ENCODE data around the gene MBNL3. TPM values are rescaled to one million over a fixed set of nuclear protein-coding genes. Genes with fewer than 3 reads are reported as not detected.
A peak's percentile ranks its signal among the peaks of the same experiment; 100 is the strongest.

The MBNL3 gene, protein sequence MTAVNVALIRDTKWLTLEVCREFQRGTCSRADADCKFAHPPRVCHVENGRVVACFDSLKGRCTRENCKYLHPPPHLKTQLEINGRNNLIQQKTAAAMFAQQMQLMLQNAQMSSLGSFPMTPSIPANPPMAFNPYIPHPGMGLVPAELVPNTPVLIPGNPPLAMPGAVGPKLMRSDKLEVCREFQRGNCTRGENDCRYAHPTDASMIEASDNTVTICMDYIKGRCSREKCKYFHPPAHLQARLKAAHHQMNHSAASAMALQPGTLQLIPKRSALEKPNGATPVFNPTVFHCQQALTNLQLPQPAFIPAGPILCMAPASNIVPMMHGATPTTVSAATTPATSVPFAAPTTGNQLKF
- total RNA-seq: 10 to 100 TPM; 15.7 to 18.6 TPM

DNA sequence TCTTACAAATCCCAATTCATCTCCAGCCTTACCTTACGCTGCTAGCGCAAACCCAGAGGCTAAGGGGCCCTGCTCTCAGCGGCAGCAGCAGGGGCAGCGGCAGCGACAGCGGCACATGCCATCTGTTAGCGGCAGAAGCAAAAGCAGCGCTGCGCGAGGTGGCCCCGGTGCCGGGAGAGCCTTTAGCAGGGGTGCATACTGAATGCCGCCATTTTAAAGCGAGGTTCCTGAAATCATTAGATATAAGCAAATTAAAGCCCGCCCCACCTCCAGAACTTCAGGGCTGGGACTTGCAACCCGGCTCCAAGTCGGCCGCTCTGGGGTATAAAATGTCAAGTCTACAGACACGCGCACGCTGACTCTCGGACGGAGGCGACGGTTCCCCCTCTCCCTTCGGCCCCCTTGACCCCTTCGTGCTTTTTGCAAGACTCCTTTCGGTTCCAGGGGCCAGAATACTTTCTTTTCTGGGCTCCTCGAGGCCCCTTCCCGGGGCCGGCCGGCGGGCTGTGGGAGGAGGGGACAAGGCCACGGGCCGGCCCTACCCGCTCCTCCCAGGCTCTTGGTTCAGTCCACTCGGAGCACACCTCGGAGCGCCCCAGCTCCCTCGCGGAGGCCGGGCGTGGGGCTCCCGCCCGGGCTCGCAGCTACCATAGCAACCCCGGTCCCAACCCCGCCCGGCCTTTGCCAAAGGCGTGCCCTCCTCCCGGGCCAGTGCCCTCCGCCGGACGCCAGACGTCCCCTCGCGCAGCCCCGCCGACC lies at the start of gene MBNL3:
Gene MBNL3 (minus strand): TSS at position 220 of the 759 bp plus-strand sequence. CDS start 49,427 bp downstream, outside the sequence.
- Mint-ChIP-seq H3K9me3 (no peaks in the 10 kb centered on the region), H3K4me1 (ENCODE audit: low read depth) (peaks cover 20% of the 10 kb centered on the region), H3K36me3 (ENCODE audit: insufficient read depth in 2 of 2) (peaks cover 0 to 4% of the 10 kb centered on the region in 2 donors), H3K27ac (peak within 1 kb of the TSS; percentile 100), H3K4me3 (peak within 1 kb of the TSS; percentile 93 to 100), H3K27me3 (ENCODE audit: low read depth) (peaks cover 36% of the 10 kb centered on the region)
- peak; percentile 77 to 79 for ATAC-seq (replicated peaks in 1 of 2)
- DNase-seq: peak; percentile 59 to 69

GRCh38 chrX:132533409-132533808 lies 44.6 kb upstream of the MBNL3 start:
- DNase-seq: no peak
- no peaks in the 10 kb centered on the region for H3K36me3 Mint-ChIP-seq (ENCODE audit: insufficient read depth in 2 of 2)
- peaks cover 38% of the 10 kb centered on the region for H3K27me3 Mint-ChIP-seq (ENCODE audit: low read depth)
- ATAC-seq (replicated peaks in 1 of 2): no peak
- no peaks in the 10 kb centered on the region for H3K4me1 Mint-ChIP-seq (ENCODE audit: low read depth)
- H3K9me3 Mint-ChIP-seq: no peaks in the 10 kb centered on the region
- no peak overlapping the region for H3K4me3 Mint-ChIP-seq
- H3K27ac Mint-ChIP-seq: no peak overlapping the region

DNA sequence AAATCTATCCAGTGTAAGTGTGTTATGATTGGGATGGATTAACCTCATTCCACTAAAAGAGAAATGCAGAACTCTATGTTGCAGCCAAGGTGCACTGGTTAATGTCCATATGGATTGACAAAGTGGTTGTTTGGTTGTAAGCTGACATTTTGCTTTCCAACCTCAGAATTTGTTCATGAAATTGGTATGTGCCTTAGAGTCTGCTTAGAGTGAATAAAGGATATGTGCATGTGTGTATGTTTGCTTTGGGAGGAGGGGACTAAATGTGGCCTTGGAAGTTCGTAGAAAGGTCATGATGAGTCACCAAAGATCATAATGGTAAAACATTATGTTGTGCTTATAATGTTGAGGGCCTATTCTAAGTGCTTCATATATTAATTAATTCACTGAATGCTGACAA lies 44.1 kb upstream of the MBNL3 start:
- Mint-ChIP-seq H3K27ac (no peak overlapping the region), H3K36me3 (ENCODE audit: insufficient read depth in 2 of 2) (no peaks in the 10 kb centered on the region), H3K4me1 (ENCODE audit: low read depth) (no peaks in the 10 kb centered on the region), H3K27me3 (ENCODE audit: low read depth) (peaks cover 43% of the 10 kb centered on the region), H3K9me3 (no peaks in the 10 kb centered on the region), H3K4me3 (no peak overlapping the region)
- DNase-seq (no peak), ATAC-seq (replicated peaks in 1 of 2) (no peak)

GRCh38 chrX:132532097-132532496 lies 43.3 kb upstream of the MBNL3 start:
- Mint-ChIP-seq H3K4me1 (ENCODE audit: low read depth) (no peaks in the 10 kb centered on the region), H3K27ac (no peak overlapping the region), H3K27me3 (ENCODE audit: low read depth) (peaks cover 50% of the 10 kb centered on the region), H3K36me3 (ENCODE audit: insufficient read depth in 2 of 2) (no peaks in the 10 kb centered on the region), H3K9me3 (no peaks in the 10 kb centered on the region), H3K4me3 (no peak overlapping the region)
- DNase-seq: no peak
- ATAC-seq (replicated peaks in 1 of 2): no peak

DNA sequence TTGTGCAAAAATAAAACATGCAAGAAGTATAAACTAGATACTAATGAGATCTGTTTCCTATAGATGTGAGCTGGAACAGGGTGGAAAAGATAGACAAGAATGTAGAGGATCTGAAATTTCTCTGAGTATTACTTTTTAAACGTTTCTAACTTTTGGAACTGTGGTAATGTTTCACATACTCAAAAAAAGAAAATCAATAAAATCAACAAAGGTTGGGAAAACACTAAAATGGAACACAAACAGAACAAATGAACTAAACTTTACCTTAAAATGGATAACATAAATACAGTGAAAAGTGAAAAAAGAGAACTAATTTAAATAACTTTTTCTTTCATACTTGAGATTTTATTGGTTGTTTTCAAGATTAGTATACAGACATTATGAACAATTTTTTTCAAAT lies 32.0 kb upstream of the MBNL3 start:
- DNase-seq (no peak), ATAC-seq (replicated peaks in 1 of 2) (no peak)
- no peaks in the 10 kb centered on the region for H3K4me1 Mint-ChIP-seq (ENCODE audit: low read depth)
- peaks cover 22% of the 10 kb centered on the region for H3K27me3 Mint-ChIP-seq (ENCODE audit: low read depth)
- H3K27ac Mint-ChIP-seq: no peak overlapping the region
- H3K36me3 Mint-ChIP-seq (ENCODE audit: insufficient read depth in 2 of 2): no peaks in the 10 kb centered on the region
- no peaks in the 10 kb centered on the region for H3K9me3 Mint-ChIP-seq
- H3K4me3 Mint-ChIP-seq: no peak overlapping the region

GRCh38 chrX:132520213-132520612 lies 31.4 kb upstream of the MBNL3 start:
- no peak overlapping the region for H3K27ac Mint-ChIP-seq
- DNase-seq (no peak), ATAC-seq (replicated peaks in 1 of 2) (no peak)
- peaks cover 19% of the 10 kb centered on the region for H3K27me3 Mint-ChIP-seq (ENCODE audit: low read depth)
- no peaks in the 10 kb centered on the region for H3K36me3 Mint-ChIP-seq (ENCODE audit: insufficient read depth in 2 of 2)
- H3K4me1 Mint-ChIP-seq (ENCODE audit: low read depth): no peaks in the 10 kb centered on the region
- H3K4me3 Mint-ChIP-seq: no peak overlapping the region
- no peaks in the 10 kb centered on the region for H3K9me3 Mint-ChIP-seq

- no peak overlapping the region for H3K4me3 Mint-ChIP-seq
- DNase-seq (no peak), ATAC-seq (replicated peaks in 1 of 2) (no peak)
- H3K4me1 Mint-ChIP-seq (ENCODE audit: low read depth): no peaks in the 10 kb centered on the region
- no peaks in the 10 kb centered on the region for H3K9me3 Mint-ChIP-seq
- H3K36me3 Mint-ChIP-seq (ENCODE audit: insufficient read depth in 2 of 2): no peaks in the 10 kb centered on the region
- H3K27ac Mint-ChIP-seq: no peak overlapping the region
- peaks cover 27% of the 10 kb centered on the region for H3K27me3 Mint-ChIP-seq (ENCODE audit: low read depth)
These were observed 29.6 kb upstream of the MBNL3 start for GRCh38 chrX:132518401-132518800.

- ATAC-seq (replicated peaks in 1 of 2) (no peak), DNase-seq (no peak)
- H3K9me3 Mint-ChIP-seq: no peaks in the 10 kb centered on the region
- no peaks in the 10 kb centered on the region for H3K4me1 Mint-ChIP-seq (ENCODE audit: low read depth)
- no peaks in the 10 kb centered on the region for H3K36me3 Mint-ChIP-seq (ENCODE audit: insufficient read depth in 2 of 2)
- peaks cover 45% of the 10 kb centered on the region for H3K27me3 Mint-ChIP-seq (ENCODE audit: low read depth)
- H3K4me3 Mint-ChIP-seq: no peak overlapping the region
- no peak overlapping the region for H3K27ac Mint-ChIP-seq
These were observed 20.0 kb upstream of the MBNL3 start for GRCh38 chrX:132508834-132509233.

- no peaks in the 10 kb centered on the region for H3K9me3 Mint-ChIP-seq
These were observed 16.3 kb upstream of the MBNL3 start for GRCh38 chrX:132505116-132505515.

DNA sequence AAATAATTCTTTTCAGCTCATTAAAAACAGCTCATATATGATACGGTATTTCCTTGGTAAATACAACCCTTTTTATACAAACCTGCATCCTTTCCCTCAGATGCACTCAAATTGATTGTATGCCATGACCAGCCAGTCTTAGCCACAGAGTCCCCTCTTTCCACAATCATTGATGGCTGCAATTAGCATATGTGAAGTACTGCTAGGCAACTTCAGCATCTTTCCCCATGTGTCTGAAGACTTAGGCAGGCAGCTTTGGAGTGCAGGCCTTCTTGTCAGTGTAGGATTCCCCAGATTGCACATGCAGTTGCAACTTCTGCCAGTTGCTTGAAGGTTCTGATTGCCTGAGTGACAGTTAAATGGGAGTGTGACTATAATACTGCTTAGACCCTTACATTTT lies 15.6 kb upstream of the MBNL3 start:
- DNase-seq: no peak
- Mint-ChIP-seq H3K4me3 (no peak overlapping the region), H3K27me3 (ENCODE audit: low read depth) (peaks cover 34% of the 10 kb centered on the region), H3K9me3 (no peaks in the 10 kb centered on the region), H3K4me1 (ENCODE audit: low read depth) (no peaks in the 10 kb centered on the region), H3K27ac (no peak overlapping the region), H3K36me3 (ENCODE audit: insufficient read depth in 2 of 2) (no peaks in the 10 kb centered on the region)
- ATAC-seq (replicated peaks in 1 of 2): no peak

More at GRCh38 chrX:132505116-132505515, 16.3 kb upstream of the MBNL3 start:
- Mint-ChIP-seq H3K27ac (no peak overlapping the region), H3K36me3 (ENCODE audit: insufficient read depth in 2 of 2) (no peaks in the 10 kb centered on the region), H3K4me1 (ENCODE audit: low read depth) (no peaks in the 10 kb centered on the region), H3K27me3 (ENCODE audit: low read depth) (peaks cover 36% of the 10 kb centered on the region), H3K4me3 (no peak overlapping the region)
- ATAC-seq (replicated peaks in 1 of 2): no peak
- no peak for DNase-seq

GRCh38 chrX:132501606-132502005 lies 12.8 kb upstream of the MBNL3 start:
- Mint-ChIP-seq H3K27me3 (ENCODE audit: low read depth) (peaks cover 40% of the 10 kb centered on the region), H3K4me3 (no peak overlapping the region), H3K36me3 (ENCODE audit: insufficient read depth in 2 of 2) (no peaks in the 10 kb centered on the region), H3K4me1 (ENCODE audit: low read depth) (no peaks in the 10 kb centered on the region), H3K9me3 (no peaks in the 10 kb centered on the region), H3K27ac (no peak overlapping the region)
- ATAC-seq (replicated peaks in 1 of 2) (no peak), DNase-seq (no peak)

DNA sequence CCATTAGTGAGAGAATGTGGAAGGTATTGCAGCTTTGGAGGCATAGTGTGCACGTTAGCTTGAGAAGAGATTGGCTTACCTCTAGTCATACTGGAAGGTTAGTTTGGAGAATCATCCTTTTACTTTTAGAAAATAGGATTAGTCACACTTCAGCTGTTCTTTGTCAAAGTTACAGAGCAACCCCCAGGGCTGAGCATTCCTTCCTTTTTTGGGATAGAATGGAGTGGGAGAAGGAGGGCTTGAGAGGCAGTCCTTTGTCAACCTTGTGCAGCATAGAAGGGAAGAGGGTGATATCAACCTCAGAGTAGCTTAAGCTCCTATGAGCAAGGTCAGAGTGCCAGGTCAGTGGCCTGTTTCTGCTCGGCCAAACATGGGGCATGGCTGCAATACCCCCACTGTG lies 8.6 kb upstream of the MBNL3 start:
- DNase-seq (no peak), ATAC-seq (replicated peaks in 1 of 2) (no peak)
- no peak overlapping the region for H3K4me3 Mint-ChIP-seq
- H3K4me1 Mint-ChIP-seq (ENCODE audit: low read depth): no peaks in the 10 kb centered on the region
- H3K27ac Mint-ChIP-seq: no peak overlapping the region
- H3K36me3 Mint-ChIP-seq (ENCODE audit: insufficient read depth in 2 of 2): no peaks in the 10 kb centered on the region
- peaks cover 37% of the 10 kb centered on the region for H3K27me3 Mint-ChIP-seq (ENCODE audit: low read depth)
- H3K9me3 Mint-ChIP-seq: no peaks in the 10 kb centered on the region

DNA sequence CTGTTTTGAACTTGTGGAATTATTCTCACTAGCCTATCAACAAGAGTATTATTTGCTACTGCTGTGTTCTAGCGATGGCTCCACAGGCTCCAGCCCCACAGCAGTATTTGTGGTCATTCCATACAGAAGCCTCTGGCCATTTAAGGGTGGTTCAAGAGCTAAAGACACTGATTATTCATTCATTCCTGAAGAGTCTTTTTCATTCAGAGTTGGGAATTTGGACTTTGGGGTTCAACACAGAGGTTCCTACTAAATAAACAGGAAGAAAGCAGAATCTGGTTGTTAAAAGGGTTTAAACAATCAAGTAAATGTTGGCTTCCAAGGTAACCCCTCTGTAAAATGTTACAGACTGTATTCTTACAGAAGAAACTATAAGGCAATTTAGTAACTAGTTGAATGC lies 4.3 kb upstream of the MBNL3 start:
- ATAC-seq (replicated peaks in 1 of 2) (no peak), DNase-seq (no peak)
- Mint-ChIP-seq H3K27me3 (ENCODE audit: low read depth) (peaks cover 34% of the 10 kb centered on the region), H3K9me3 (no peaks in the 10 kb centered on the region), H3K27ac (no peak overlapping the region), H3K4me1 (ENCODE audit: low read depth) (peaks cover 11% of the 10 kb centered on the region), H3K4me3 (no peak overlapping the region), H3K36me3 (ENCODE audit: insufficient read depth in 2 of 2) (peaks cover 0 to 1% of the 10 kb centered on the region in 2 donors)

Data from activated T-cell treated with anti-CD3 and anti-CD28 coated beads, Interleukin-2, amount 50 U/mL, for 72 hours (primary cell).